NT2/D1 (cell line): ENCODE data around the gene PIH1D2.

Source experiments
- DNase-seq: peaks from one replicate; pipeline ENCODE4 v3.0.0-alpha.2; 2011; ENCODE audit warnings: low read depth, low spot score
- H3K27me3 ChIP-seq: 2 replicates; pipeline ENCODE4 v1.6.0; 2011; ENCODE audit warnings: mild to moderate bottlenecking; ENCODE audit not compliant: insufficient read length, insufficient read depth
- H3K36me3 ChIP-seq: 2 replicates; pipeline ENCODE4 v1.6.1; 2011; ENCODE audit warnings: mild to moderate bottlenecking, low read length, mixed read lengths; ENCODE audit not compliant: insufficient read depth, insufficient read length
- H3K4me1 ChIP-seq: 2 replicates; pipeline ENCODE4 v1.5.1; 2011; ENCODE audit not compliant: insufficient read depth, insufficient read length
- H3K4me3 ChIP-seq: 2 replicates; pipeline ENCODE4 v1.5.1; 2011; ENCODE audit warnings: low read depth; ENCODE audit not compliant: insufficient read length
- H3K9ac ChIP-seq: 2 replicates; pipeline ENCODE4 v1.6.0; 2011; ENCODE audit warnings: low read depth; ENCODE audit not compliant: insufficient read length
- H3K9me3 ChIP-seq: 2 replicates; pipeline ENCODE4 v1.5.1; 2011; ENCODE audit warnings: mild to moderate bottlenecking, low read length; ENCODE audit not compliant: insufficient read depth
- SUZ12 ChIP-seq: IDR thresholded peaks from 2 replicates; pipeline ENCODE4 v1.6.1; 2011; ENCODE audit not compliant: insufficient read length, insufficient read depth; ENCODE audit errors: extremely low read depth
- YY1 ChIP-seq: IDR thresholded peaks from 2 replicates; pipeline ENCODE4 v1.6.1; 2011; ENCODE audit not compliant: insufficient read length, insufficient read depth
- ZNF274 ChIP-seq: IDR thresholded peaks from 2 replicates; pipeline ENCODE4 v1.6.1; 2011; ENCODE audit warnings: mild to moderate bottlenecking, low read depth, low read length

Gene PIH1D2, protein sequence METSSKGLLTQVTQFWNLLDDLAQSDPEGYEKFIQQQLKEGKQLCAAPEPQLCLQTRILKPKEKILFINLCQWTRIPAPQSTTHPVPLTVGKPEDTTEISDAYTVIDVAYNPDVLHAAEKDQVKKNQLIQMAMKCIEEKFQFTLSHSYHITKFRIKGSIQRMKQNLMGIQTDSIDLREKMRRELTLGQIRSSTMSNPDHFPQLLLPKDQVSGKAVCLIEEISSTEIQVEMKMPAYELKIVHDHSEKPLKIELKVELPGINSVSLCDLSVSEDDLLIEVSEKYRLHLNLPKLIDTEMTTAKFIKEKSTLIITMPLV

DNA sequence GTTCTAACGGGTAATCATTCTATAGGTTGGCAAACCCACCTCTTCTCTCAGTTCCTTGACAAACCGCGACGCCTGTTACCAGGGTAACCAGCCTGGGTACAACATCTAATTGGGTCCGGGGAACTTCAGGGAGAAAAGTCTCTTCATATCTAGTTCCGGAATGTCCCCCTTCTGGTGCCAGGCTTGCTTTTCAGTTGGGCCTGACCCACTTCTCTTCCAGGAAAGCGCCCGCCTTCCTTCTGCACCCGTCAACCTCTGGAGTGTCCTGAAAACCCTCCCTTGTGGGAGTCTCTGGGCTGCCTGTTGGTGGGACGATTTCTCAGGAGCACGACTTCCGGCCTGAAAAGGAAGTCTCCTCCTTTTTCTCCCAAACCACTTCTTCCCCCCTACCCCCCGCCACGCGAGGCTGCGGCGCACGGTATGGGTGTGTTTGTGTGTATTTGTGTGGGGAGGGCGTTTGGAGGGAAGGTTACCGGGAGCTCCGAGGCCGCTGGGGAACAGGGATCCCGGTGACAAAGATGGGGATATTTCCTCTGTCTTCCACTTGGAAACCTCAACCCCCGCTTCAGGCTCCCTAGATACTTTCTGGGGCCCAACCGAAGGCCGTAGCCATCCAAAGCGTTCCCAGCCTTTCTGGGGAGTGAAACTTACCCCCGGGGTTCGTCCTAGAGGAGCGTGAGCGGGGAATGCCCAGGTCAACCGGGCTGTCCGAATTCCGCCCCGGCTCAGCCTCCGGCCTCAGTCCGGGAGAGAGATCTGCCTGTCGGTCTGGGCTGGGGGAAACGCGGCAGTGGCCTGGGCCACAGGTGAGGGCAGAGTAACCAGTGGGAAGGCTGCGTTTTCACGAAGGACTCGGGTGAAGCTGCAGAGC lies at the start of gene PIH1D2, which contains the start of gene NKAPD1:
Gene PIH1D2 (minus strand): TSS at position 77 of the 871 bp plus-strand sequence. CDS start 843 bp downstream, outside the sequence.
Gene NKAPD1 (plus strand): TSS at position 359 of the 871 bp plus-strand sequence. CDS start 1,276 bp downstream, outside the sequence.
- H3K9ac ChIP-seq: peak within 1 kb of the TSS; percentile 90
- peak within 1 kb of the TSS; percentile 94 for H3K4me3 ChIP-seq
- no peak for TF ChIP-seq YY1
- no peak for TF ChIP-seq ZNF274
- no peak for TF ChIP-seq SUZ12
- peak; percentile 75 for DNase-seq
- no peaks in the 10 kb centered on the region for H3K4me1 ChIP-seq
- no peaks in the 10 kb centered on the region for H3K9me3 ChIP-seq
- H3K36me3 ChIP-seq: peaks cover 29% of the 10 kb centered on the region
- no peaks in the 10 kb centered on the region for H3K27me3 ChIP-seq

DNA sequence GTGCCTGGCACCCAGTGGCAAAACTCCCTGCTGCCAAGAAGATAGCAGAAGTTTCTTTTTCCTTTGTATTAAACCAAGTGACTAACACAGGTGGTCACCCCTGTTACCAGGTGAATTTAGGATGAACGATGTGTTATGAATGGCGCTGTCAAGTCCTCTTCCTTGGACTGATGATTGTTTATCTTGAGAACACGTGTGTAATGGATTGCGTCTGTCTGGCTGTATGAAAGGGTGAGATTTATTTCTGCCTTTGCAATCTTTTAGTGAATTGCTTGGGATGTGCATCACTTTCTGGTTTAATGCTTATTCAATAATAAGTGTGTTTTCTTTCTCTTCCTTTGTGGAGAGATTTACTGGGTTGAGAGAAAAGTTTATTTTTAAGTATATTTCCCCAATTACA lies 49.3 kb upstream of the PIH1D2 start:
- Histone ChIP-seq H3K9ac (no peak overlapping the region), H3K27me3 (no peaks in the 10 kb centered on the region), H3K9me3 (no peaks in the 10 kb centered on the region), H3K4me1 (no peaks in the 10 kb centered on the region), H3K4me3 (no peak overlapping the region), H3K36me3 (no peaks in the 10 kb centered on the region)
- TF ChIP-seq YY1: no peak
- TF ChIP-seq ZNF274: no peak
- TF ChIP-seq SUZ12: no peak
- DNase-seq: no peak

DNA sequence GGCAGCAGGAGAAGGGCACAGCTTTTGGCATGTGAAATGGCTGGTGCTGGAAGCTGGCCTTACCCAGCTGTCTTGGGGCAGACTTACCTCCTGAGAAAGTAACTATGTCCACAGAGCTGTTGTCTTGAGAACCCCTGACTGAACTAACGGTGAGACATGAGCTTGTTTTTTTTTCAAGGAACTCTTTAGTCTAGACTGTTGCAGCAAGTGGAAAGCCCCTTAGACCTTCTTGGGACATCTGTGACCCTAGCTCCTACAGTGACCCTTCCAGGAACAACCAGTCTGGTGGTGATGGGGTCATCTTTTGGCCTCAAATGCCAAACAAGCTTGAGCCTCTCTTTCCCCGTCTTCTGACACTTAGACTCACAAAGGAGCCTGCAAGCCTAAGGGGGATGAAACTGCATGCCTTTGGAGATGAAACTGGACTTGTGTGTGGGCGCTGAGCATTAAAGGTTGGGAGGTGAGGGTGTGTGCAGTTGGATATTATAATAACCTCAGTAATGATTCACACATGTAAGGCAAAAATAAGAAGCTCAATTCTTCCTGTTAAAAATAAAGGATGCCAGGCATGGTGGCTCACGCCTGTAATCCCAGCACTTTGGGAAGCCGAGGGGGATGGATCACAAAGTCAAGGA lies 48.3 kb upstream of the PIH1D2 start:
- no peaks in the 10 kb centered on the region for H3K36me3 ChIP-seq
- H3K27me3 ChIP-seq: no peaks in the 10 kb centered on the region
- no peak overlapping the region for H3K9ac ChIP-seq
- H3K4me3 ChIP-seq: no peak overlapping the region
- H3K4me1 ChIP-seq: no peaks in the 10 kb centered on the region
- TF ChIP-seq YY1 (no peak), ZNF274 (no peak), SUZ12 (no peak)
- DNase-seq: no peak
- no peaks in the 10 kb centered on the region for H3K9me3 ChIP-seq

DNA sequence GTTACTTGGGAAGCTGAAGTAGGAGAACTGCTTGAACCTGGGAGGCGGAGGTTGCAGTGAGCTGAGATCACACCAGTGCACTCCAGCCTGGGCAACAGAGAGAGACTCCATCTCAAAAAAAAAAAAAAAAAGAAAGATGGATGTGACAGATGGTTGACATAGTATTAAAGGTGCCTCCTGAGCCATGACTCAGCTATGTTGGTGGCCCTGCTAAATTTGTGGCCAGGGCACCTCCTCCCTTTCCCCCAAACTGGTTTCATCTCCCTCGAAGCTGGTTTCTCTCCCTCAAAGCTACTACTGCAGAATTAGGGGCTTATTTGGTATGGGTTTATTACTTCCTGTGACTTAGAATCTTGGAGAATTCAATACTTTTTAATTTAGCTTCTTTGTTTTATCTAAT lies 44.4 kb upstream of the PIH1D2 start:
- no peaks in the 10 kb centered on the region for H3K36me3 ChIP-seq
- no peak for DNase-seq
- H3K4me1 ChIP-seq: no peaks in the 10 kb centered on the region
- no peaks in the 10 kb centered on the region for H3K9me3 ChIP-seq
- H3K9ac ChIP-seq: no peak overlapping the region
- H3K4me3 ChIP-seq: no peak overlapping the region
- TF ChIP-seq YY1: no peak
- no peak for TF ChIP-seq SUZ12
- TF ChIP-seq ZNF274: no peak
- H3K27me3 ChIP-seq: no peaks in the 10 kb centered on the region

DNA sequence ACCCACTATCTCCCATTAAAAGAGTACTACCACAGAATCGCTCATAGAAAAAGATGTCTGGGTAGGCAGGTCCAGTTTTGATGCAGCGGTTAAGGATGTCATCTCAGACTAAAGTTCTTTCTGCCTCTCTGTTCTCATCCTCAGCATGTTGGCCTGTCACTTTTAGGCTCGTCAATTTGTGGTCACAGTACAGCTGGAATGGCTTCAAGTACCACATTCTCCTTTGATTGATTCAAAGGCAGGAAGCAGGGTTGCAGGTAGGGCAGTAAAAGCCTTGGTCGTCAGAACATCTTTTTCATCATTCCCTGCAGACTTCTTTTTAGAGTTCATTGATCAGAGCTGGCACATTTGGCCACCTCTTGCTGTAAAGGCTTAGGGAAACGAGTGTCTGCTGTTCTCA lies 41.6 kb upstream of the PIH1D2 start:
- TF ChIP-seq SUZ12 (no peak), YY1 (no peak), ZNF274 (no peak)
- H3K4me3 ChIP-seq: no peak overlapping the region
- H3K27me3 ChIP-seq: no peaks in the 10 kb centered on the region
- H3K4me1 ChIP-seq: no peaks in the 10 kb centered on the region
- no peak overlapping the region for H3K9ac ChIP-seq
- H3K36me3 ChIP-seq: no peaks in the 10 kb centered on the region
- DNase-seq: no peak
- no peaks in the 10 kb centered on the region for H3K9me3 ChIP-seq

DNA sequence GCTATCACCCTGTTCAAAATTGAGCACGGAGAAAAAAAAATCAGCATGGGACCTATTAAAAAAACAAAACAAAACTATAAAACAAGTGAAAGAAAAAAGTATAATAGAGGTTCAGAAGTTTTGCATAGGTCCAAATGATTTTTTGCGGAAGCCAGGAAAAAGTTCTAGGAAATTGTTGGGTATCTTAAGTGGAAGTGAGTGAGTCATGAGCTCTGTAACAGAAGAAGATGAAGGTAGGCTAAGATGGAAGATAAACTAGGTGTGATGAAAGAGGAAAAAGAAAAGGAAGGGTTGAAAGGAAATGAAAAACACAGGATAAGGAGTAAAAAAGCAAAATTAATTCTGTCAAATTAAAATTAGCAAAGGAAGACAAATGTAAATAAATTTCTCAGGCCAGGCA lies 40.6 kb upstream of the PIH1D2 start:
- no peak for DNase-seq
- Histone ChIP-seq H3K36me3 (no peaks in the 10 kb centered on the region), H3K9ac (no peak overlapping the region), H3K27me3 (no peaks in the 10 kb centered on the region), H3K4me1 (no peaks in the 10 kb centered on the region), H3K4me3 (no peak overlapping the region), H3K9me3 (no peaks in the 10 kb centered on the region)
- no peak for TF ChIP-seq SUZ12
- TF ChIP-seq ZNF274: no peak
- no peak for TF ChIP-seq YY1
